Neural progenitor cell (in vitro differentiated cells): Measurements from ENCODE around the gene ABCD4.

Experiments
- EZH2 ChIP-seq: fragments of 200-600 bp; sonication (generic); IDR thresholded peaks from 2 replicates; pipeline ENCODE4 v1.6.1; 2017; ENCODE audit warnings: antibody characterized with exemption, mild to moderate bottlenecking, moderate library complexity
- EZH2phosphoT487 ChIP-seq: fragments of 200-600 bp; sonication (generic); IDR thresholded peaks from 2 replicates; pipeline ENCODE4 v1.6.1; 2017; ENCODE audit warnings: antibody characterized with exemption
- TF ChIP-seq, protein P1 (sequence below): fragments of 200-600 bp; sonication (generic); IDR thresholded peaks from 2 replicates; pipeline ENCODE4 v1.5.1; 2017; ENCODE audit warnings: antibody characterized with exemption, mild to moderate bottlenecking

DNA sequence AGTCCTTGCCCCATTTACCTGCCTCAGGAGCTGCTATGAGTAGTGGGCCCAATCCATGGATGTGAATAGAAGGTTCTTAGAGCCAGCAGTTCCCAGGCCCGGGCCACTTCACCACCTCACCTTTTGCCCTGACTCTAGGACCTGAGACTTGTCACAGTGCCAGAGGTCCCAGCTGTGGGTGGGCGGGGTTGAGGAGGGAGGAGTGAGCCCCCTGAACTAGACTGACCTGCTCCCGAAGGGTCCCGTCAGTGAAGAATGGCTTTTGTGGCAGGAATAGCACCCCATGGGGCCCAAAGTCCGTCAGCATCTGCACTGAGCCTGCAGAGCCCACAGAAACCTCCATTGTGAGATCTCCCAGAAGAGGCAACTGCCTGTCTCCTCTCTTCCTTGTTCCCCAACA lies 12.9 kb downstream of the ABCD4 start:
- TF ChIP-seq EZH2 (no peak), EZH2phosphoT487 (no peak)
- TF ChIP-seq, protein P1, sequence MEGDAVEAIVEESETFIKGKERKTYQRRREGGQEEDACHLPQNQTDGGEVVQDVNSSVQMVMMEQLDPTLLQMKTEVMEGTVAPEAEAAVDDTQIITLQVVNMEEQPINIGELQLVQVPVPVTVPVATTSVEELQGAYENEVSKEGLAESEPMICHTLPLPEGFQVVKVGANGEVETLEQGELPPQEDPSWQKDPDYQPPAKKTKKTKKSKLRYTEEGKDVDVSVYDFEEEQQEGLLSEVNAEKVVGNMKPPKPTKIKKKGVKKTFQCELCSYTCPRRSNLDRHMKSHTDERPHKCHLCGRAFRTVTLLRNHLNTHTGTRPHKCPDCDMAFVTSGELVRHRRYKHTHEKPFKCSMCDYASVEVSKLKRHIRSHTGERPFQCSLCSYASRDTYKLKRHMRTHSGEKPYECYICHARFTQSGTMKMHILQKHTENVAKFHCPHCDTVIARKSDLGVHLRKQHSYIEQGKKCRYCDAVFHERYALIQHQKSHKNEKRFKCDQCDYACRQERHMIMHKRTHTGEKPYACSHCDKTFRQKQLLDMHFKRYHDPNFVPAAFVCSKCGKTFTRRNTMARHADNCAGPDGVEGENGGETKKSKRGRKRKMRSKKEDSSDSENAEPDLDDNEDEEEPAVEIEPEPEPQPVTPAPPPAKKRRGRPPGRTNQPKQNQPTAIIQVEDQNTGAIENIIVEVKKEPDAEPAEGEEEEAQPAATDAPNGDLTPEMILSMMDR: no peak
